ENCODE data around the gene SPATA33.

GRCh38 chr16:89618109-89618998, 39.3 kb upstream of the SPATA33 start:
- TF ChIP-seq CTCF (IDR thresholded peaks at IDR 0.05 in 4 of 5, conservative IDR thresholded peaks at IDR 0.05 in 1 of 5) = no peak
- TF ChIP-seq POLR2A (IDR thresholded peaks at IDR 0.05) = no peak
